ENCODE measurements around the gene TXNRD2.

GRCh38 chr22:19970479-19971275, 29.1 kb upstream of the TXNRD2 start:
- TF ChIP-seq POLR2A (IDR thresholded peaks at IDR 0.05; ENCODE audit: low read length) (no peak), GATA1 (IDR thresholded peaks at IDR 0.05; ENCODE audit: low read depth, low read length) (no peak)

Data from erythroblast (primary cell).